NCI-H2171 treated with DMSO at 0.1 percent for 48 hours (cell line): ENCODE measurements around the gene TCN1.

Experiments
- DNase-seq: peaks from one replicate; lab custom pipeline; 2025; lab: John Stamatoyannopoulos, UW

Gene TCN1

GRCh38 chr11:59807047-59807610, 59.2 kb downstream of the TCN1 start:
- no peak for DNase-seq

GRCh38 chr11:59804061-59804460, 62.2 kb downstream of the TCN1 start:
- no peak for DNase-seq
